ENCODE results near the gene ZACN.

Gene ZACN

DNA sequence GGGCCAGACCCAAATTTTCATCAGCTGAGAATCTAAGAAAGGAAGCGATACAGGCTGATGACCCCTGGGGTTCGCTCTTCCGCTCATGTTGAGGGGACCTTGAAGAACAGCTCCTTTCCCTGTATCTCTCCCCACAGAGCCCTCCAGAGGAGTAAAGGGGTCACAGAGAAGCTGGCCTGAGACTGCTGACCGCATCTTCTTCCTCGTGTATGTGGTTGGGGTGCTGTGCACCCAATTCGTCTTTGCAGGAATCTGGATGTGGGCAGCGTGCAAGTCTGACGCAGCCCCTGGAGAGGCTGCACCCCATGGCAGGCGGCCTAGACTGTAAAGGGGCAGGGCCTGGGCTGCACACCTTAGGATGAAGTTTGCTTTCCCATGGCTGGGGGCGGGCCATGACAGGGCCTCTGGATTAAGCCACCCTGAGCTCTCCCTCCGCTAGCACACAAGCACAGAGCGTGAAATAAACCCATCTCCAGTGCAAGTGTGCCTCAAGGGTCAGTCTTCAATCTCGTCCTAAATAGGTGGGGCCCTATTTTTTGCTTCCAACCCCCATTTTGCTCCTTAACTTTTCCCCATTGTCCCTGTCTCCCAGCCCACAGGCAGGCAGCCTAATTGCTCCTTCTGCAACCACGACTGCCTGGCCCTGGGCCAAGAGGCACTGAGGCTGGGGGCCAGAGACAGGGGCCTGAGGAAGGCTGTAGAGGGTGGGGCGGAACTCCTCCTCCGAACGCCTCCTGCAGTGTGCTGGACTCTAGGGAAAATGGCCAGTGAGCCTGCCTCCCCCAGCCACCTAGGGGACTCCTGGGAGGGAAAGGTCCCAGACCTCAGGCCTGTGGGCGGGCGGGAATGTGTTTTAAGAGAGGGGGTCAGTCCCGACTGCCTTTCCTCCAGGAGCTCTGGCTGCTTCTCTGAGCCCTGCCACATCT is 3.6 kb downstream of the ZACN start:
- DNase-seq (ENCODE audit: low spot score): peak; percentile 46

DNA sequence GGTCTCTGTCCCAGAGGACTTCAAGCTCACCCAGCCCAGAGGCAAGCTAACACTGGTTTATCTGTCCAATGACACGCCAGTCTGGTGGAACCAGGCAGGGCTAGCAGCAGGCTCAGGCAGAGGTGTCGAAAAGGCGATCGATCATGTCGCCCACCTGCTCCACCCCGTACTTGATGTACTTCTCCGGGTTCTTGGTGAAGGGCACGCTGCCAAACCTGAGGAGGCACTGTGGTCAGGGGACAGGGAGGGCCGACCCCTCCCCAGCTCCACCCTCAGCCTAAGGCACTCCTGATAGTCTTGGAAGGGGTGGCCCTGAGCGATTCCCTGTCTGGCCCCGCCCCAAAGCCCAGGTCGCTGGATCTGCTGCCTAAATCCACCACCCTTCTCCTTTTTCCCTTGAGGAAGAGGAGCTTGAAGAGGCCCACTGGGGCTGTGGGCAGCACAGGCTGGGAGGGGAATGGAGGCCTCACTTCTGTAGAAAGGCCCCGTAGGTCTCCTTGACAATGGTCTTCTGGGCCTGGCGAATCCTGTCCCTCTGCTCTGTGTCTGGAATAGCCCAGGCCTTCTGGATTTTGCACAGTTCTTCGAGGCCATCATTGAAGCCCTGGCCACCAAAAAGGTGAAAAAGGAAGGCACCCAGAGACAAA is 4.7 kb downstream of the ZACN start:
- no peak for DNase-seq (ENCODE audit: low spot score)

DNA sequence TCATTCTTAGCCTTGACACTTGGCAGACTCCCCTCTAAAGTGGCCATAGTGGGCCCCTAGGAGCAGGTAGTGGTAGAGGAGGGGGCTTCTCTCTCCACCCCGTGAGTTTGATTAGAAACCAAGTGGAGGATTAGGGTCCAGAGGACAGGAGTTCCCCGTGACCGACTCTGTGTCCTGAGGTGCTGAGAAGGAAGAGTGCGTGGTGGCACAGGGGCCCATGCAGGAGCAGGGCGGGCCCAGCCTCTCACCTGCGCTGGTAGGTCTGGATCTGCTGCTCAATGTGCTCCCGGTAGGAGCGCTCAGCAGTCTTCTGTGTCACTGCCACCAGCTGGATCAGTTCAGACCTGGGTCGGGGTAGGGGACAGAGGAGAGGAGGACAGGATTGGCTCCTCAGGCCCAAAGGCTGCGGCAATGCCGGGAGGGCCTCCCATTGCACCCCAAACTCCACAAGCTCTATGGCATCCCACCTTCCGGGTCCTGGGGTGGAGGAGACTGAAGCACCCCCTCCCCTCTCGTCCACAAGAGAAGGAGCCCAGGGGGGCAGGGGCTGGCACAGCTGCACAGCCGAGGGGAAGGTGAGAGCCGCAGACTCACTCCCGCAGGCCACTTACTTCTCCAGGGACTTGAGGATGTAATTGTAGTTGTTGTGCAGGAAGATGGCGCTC is 6.2 kb downstream of the ZACN start:
- DNase-seq (ENCODE audit: low spot score): no peak

DNA sequence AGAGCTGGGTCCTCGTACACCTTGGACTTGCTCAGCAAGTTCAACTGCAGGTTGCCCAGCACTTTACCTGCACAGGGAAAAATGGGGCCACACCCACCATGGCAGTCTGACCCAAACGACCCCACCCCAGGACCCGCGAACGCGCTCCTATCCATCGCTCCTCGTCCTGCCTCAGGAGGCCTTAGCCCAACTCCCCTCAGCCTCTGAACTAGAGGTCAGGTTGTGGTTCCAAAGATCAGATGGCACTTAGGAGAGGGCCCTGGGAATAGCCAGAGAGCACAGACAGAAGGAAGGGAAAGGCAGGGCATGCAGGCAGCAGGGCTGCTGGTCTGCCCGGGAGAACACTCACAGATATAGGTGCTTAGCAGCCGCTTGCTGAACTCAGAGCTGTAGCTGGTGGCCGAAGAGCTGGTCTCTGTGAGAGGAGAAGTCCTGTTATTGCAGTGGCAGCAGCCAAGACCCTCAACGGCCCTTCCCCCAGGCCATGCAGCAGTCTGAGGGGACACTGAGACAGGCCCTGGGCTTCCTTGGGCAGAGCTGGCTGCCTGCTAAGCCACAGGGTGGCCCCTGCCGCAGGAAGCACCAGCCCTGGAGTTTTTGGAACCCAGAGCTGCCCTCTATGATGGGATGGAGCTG is 6.9 kb downstream of the ZACN start:
- DNase-seq (ENCODE audit: low spot score): peak; percentile 39

DNA sequence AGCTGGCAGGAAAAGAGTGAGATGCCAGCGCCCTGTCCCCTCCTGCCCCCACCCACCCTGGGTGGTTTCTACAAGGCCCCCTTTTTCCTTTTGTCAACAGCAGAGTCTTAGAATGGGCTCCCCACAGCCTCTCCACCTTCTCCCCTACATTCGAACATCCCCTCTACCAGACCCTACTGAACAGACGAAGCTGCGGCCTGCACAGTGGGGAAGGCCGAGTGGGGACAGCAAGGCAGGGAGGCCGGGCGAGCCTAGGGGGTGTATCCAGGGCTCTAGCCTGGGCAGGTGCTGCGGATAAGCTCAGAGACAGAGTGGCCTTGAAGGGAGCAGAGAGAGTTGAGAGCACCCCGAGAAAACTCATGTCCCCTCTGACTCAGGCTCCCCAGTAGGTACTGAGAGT is 7.4 kb downstream of the ZACN start:
- peak; percentile 39 for DNase-seq (ENCODE audit: low spot score)

DNA sequence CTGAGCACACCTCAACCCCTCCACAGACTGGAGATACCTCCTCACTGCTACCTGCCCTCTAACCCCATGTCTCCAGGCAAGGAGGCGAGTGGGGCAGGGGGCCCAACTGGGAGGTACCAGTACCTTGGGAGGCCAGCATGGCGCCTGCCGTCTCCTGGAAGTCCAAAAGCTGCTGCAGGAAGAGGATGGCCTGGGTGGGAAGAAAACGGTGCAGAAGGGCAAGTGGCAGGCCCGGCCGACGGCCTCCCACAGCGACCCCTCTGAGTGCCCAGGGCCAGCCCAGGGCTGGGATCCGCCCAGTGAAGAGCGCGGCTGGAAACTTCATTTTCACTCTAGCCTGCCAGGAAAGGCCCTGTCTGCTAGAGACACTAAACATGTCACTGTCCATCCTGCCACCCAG is 8.5 kb downstream of the ZACN start:
- peak; percentile 30 for DNase-seq (ENCODE audit: low spot score)

DNA sequence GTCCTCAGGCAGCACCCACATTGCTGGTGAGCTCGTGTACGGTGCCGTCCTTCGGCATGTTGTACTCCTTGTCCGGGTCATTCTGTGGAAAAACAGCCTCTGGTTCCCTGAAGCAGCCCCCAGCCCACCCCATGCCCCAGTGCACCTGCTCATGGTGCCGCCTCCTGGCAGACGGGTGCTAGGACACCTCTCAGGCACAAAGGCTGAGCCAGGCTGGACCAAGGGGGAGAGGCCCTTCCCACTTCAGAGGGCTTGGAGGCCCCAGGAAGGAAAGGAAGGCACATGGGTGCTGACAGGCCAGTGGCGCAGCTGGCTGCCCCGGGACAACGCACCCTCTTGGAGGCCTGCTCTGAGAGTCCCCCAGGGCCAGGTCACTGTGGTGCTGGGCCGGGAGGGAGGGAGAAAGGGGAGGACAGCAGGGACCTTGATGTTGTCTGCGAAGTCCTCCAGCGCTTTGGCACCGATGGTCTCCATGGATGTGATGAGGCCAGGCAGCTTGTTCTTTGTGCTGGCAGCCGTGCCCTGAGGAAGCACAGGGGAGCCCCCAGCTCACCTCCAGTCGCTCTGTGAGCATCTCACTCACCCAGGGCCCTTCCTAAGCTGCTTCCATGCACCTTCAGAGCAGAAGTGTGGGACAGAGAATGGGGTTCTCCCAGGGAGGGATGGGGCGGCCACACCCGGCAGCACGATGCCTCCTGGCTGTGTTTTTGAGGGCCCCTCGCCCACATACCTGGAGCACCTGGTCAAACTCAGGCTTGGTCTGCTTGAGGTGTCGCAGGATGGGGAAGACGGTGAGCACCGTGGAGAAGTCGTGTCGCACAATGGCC is 9.3 kb downstream of the ZACN start:
- DNase-seq (ENCODE audit: low spot score): peak; percentile 62

DNA sequence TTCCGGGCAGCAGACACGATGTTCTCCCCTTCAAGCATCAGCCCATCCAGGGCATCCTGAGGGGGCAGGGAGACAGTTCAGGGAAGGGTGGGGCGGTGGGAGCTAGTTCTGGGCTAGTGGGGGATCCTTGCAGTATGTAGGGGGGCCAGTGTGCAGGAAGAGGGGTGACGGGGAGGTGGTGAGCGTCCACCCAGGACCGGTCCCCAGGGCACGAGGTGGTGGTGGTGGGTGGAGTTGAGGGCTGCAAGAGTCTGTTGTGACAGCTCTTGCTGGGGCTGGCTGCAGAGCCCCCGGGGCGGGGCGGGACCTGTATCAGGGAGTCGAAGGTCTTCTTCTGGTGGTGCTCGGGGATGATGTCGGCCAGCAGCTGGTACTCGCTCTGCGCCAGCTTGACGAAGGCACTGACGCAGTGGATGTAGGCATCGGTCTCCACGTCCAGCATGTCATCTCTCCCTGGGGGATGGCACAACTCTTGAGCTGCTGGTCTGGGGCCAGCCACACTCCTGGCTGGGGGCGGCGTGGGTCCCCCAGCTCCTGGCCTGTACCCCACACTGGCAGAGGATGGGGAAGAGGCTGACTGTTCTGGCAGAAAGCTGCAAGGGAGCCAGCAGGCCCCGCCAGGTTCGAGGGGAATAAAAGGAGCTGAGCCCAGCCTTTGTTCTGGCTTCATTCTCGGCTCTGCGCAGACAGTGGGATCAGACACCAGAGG is 10.0 kb downstream of the ZACN start:
- peak; percentile 31 for DNase-seq (ENCODE audit: low spot score)

DNA sequence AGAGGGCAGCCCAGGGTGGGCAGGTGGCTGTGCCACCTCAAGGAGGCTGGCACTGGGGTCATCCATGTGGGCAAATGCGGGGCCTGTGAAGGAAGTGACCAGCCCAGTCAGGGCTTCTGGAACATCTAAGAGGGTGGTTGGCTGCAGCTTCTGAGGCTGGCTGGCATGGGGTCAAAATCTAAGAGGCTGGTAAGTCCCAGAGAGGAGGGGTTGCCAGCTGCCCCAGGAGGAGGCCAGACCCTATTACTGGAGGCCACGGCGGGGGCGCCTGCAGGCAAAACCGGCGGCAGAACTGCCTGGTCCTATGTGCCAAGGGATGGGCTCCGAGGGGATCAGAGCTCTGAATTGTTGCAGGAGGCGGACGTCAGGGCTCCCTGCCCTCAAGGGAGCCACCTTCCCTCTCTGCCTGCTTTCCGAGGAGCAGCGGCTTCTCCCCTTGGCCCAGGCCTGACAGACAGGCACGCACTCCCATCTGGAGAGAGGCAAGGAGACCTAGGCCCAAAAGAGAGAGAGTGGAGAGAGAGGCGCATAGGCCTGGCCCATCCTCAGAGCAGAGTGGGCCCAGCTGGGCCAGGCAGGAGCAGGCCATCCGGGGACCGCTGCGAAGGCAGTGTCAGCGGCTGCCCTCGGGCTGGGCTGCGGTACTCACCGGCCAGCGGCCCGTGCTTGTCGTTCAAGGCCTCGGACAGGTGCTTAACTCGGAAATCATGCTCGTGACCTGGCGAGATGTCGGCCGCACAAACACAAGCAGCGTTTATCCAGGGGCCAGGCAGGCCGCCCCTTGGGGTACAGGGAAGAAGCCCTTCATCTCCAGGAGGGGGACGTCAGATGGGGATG is 10.9 kb downstream of the ZACN start:
- DNase-seq (ENCODE audit: low spot score): peak; percentile 35

DNA sequence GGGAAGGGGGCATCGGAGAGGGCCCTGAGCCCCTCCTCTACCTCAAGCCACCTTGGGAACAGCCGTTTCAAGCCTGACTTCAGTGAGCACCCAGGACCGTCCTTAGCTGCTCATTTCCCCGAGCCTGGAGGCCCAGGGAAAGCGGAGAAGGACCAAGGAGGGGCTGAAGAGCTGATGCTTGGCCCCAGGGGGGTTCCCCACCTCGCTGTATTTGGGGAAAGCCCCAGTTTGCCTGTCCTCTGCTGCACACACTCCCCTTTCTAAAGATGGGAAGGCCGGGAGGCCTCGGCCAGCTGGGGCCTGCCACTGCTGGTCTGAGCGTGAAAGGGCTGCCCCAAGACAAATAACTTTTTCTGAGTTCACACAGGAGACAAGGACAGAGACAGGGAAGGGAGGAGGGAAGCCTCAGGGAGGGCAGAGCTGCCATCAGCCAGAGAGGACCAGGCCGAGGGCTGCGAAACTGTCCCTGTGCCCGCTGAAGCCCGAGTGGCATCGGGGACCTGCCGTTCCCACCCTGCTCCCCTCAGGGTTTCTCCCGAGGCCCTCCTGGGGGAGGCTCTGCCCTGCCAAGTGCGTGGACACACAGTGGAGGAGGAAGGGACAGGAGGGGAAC is 11.6 kb downstream of the ZACN start:
- peak; percentile 36 for DNase-seq (ENCODE audit: low spot score)

DNA sequence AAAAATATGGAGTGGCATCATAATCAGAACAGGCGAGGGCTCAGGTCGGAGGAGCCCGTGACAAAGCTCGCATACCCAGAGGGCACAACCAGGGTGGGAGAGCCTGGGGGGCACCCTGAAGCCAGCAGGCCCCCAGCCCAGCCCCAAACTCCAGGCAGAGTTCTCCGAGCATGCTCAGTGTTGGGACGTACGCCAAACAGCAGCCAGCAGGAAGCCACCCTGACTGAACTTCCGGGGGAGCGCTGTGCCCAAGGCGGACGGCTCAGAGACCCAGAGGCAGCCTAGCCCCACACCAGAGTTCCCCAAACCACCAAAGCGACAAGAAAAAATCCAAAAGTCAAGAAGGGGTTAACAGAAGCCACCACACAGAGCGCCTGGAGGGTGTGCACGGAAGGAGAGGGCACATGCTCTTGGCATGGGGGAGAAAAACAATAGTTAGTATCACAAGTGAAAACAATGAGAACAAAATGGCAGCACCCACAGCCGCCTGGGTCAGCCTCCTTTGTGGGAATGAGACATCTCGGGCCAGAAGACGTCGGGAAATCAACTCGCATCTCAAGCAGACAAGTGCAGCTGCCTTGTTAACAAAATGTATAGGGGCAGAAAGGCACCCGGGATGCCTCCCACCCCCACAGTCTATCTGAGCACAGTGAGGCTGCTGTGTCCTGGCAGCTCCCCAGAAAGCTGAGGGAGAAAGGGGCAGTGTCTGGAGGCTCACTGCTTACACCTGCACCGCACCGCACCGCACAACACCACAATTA is 12.7 kb downstream of the ZACN start:
- peak; percentile 28 for DNase-seq (ENCODE audit: low spot score)

DNA sequence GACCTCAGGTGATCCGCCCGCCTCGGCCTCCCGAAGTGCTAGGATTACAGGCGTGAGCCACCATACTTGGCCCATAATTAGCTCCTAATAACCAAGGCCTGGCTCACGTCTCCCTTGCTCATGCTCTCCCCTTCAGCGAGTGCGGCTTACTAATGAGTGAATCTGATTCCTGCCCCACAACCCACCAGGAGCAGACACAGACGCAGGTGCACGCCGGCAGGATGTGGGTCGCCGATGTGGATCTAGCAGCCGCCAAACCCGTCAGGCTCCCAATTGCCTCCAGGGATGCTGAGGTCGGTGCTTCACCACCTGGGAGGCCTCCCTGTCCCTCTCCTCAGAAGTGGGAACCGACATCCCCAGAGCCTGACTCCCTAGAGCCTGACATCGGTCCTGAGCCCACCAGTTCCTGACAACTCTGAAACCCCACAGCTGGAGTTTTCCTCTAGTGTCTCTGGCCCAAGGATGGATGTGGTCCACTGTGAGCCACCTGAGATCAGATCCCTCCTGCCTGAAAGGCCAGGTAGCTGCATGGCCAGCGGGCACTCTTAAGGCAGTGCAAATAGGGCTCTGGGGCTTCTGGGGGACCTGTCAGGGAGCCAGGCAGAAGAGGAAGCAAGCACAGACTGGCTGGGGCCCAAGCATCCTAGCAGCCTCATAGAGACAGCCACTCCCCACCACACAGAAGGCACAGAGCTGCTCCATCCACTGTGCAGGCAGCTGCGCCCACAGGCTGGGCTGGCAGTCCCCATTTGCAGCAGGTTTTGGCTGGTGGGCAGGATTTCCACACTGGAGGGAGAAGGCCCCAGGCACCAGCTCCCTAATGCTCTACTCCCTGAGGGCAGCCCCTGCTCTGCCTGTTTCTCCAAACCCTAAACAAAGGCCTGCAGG is 13.8 kb downstream of the ZACN start:
- DNase-seq (ENCODE audit: low spot score): peak; percentile 28

DNA sequence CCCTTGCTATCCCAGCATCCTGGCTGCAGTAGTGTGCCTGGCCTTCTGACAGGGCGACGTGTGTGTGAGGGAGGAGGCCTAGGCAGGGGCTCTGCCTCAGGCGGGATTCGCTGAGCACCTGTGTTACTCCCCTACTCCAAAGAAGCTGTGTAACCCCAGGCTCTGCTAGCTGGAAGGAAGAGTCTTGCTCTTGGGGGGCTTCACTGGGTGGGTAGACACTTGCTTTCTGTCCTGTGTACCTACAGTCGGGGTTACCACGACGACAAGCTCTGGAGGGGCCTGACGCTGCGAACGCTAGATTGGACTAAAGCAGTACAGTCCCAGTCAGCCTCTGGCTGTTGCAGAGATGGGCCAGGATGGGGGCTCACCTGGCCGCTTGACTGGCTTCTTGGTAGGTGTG is 15.1 kb downstream of the ZACN start:
- peak; percentile 27 for DNase-seq (ENCODE audit: low spot score)

DNA sequence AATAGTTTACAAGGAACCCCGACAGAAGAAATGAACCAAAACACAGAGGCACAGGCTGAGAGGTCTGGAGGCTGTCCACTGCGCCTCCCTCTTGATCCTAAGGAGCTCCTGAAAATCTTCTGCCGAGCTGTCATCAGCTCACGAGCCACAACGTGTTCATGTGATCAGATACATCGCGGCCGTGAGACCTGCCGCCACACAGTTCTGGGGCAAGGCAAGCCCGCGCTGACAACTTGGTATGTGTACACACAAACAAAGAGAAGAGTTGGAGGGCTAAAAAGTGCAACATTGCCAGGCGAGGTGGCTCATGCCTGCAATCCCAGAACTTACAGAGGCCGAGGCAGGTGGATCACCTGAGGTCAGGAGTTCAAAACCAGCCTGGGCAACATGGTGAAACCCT is 17.0 kb downstream of the ZACN start:
- no peak for DNase-seq (ENCODE audit: low spot score)

DNA sequence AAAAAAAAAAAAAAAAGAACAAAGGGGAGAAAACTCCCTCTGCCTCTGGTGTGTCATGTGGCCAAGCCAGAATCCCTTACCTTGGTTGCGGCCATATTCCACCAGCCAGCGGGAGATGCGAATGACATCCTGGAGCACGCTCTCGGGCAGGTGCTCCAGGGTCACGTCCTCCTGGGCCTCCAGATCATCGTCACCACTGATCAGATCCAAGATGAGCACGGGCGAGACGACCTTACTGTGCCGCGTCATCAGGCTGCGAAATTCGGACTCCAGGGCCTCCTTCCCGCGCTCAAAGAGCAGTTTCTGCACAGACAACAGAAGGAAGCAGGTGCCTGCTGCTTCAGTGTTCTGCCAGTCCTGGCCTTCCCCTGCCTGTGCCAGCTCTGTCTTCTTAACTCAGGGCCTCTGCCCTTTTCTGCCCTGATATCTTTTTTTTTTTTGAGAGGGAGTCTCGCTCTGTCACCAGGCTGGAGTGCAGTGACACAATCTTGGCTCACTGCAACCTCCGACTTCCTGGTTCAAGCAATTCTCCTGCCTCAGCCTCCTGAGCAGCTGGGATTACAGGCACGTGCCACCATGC is 18.8 kb downstream of the ZACN start:
- no peak for DNase-seq (ENCODE audit: low spot score)

DNA sequence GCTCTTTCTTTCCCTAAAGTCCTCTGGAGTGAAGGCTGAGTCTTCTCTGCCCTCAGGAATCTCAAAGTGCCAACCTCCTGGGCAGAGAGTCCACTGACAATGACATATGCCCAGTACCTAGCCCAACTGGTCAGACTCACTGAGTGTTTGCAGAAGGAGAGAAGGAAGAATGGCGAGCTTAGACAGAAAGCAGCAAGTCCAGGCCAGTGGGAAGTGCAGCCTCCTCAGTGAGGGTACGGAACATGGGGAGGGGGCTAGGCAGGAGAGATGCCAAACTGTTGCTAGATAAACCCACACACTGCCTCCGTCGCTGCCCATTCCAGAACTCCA is 23.9 kb downstream of the ZACN start:
- DNase-seq (ENCODE audit: low spot score): no peak

Data from D341Med (cell line).